ENCODE data around the gene FOXP1.
A peak's percentile ranks its signal among the peaks of the same experiment; 100 is the strongest.

FOXP1 gene

GRCh38 chr3:71132995-71133730 lies 450.4 kb downstream of the FOXP1 start:
- no peak for DNase-seq

GRCh38 chr3:71131375-71132314 lies 451.9 kb downstream of the FOXP1 start:
- DNase-seq = no peak

GRCh38 chr3:71130471-71131374 lies 452.8 kb downstream of the FOXP1 start:
- DNase-seq = peak; percentile 82

- DNase-seq = peak; percentile 50
Measured at GRCh38 chr3:71129611-71130431, 453.7 kb downstream of the FOXP1 start.

GRCh38 chr3:71128961-71129360 lies 454.6 kb downstream of the FOXP1 start:
- no peak for DNase-seq

GRCh38 chr3:71127844-71128243 lies 455.7 kb downstream of the FOXP1 start:
- DNase-seq = no peak

- DNase-seq = peak; percentile 45
Measured at GRCh38 chr3:71127052-71127831, 456.3 kb downstream of the FOXP1 start.

- no peak for DNase-seq
Measured at GRCh38 chr3:71125738-71126137, 457.8 kb downstream of the FOXP1 start.

GRCh38 chr3:71124048-71124447 lies 459.5 kb downstream of the FOXP1 start:
- no peak for DNase-seq

- DNase-seq = no peak
Measured at GRCh38 chr3:71122641-71123040, 460.9 kb downstream of the FOXP1 start.

GRCh38 chr3:71121429-71122167 lies 461.9 kb downstream of the FOXP1 start:
- DNase-seq = no peak

GRCh38 chr3:71120012-71120411 lies 463.5 kb downstream of the FOXP1 start:
- no peak for DNase-seq

- no peak for DNase-seq
Measured at GRCh38 chr3:71119171-71119570, 464.4 kb downstream of the FOXP1 start.

GRCh38 chr3:71118436-71118835 lies 465.1 kb downstream of the FOXP1 start:
- DNase-seq = no peak

GRCh38 chr3:71117572-71118247 lies 465.8 kb downstream of the FOXP1 start:
- no peak for DNase-seq

GRCh38 chr3:71114610-71115009 lies 468.9 kb downstream of the FOXP1 start:
- DNase-seq = no peak

- DNase-seq = no peak
Measured at GRCh38 chr3:71112576-71112975, 471.0 kb downstream of the FOXP1 start.

- no peak for DNase-seq
Measured at GRCh38 chr3:71111784-71112440, 471.6 kb downstream of the FOXP1 start.
